ENCODE results near the gene CCN5.

The CCN5 gene

GRCh38 chr20:44709380-44709779, 5.8 kb upstream of the CCN5 start:
- no peak for TF ChIP-seq CTCF (IDR thresholded peaks at IDR 0.05; ENCODE audit: low read depth, low read length)
- no peak overlapping the region for H3K4me3 ChIP-seq (ENCODE audit: low read depth, low read length)

- TF ChIP-seq CTCF (IDR thresholded peaks at IDR 0.05; ENCODE audit: low read depth, low read length), result no peak
- H3K4me3 ChIP-seq (ENCODE audit: low read depth, low read length), result no peak overlapping the region
Observed at GRCh38 chr20:44709797-44710196, 5.4 kb upstream of the CCN5 start.

DNA sequence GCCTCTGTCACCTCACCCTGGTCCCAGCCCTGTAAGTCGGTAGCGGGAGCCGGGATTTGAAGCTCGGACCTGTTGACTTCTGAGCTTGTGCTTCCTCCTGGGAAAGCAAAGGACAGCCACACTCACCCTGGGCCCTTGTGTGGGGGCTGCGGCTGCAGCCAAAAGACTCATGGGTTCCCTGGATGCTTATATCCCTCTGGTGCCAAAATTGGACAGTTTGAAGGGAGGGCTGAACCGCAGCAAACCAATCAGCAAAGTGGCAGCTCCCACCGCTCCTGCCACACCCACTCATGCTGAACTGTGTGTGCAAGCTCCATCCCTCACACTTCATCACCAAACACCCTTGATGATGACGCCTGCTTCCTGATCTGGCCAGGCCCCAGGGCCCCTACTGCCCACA, 3.9 kb upstream of the CCN5 start:
- no peak for TF ChIP-seq CTCF (IDR thresholded peaks at IDR 0.05; ENCODE audit: low read depth, low read length)
- H3K4me3 ChIP-seq (ENCODE audit: low read depth, low read length), result no peak overlapping the region

DNA sequence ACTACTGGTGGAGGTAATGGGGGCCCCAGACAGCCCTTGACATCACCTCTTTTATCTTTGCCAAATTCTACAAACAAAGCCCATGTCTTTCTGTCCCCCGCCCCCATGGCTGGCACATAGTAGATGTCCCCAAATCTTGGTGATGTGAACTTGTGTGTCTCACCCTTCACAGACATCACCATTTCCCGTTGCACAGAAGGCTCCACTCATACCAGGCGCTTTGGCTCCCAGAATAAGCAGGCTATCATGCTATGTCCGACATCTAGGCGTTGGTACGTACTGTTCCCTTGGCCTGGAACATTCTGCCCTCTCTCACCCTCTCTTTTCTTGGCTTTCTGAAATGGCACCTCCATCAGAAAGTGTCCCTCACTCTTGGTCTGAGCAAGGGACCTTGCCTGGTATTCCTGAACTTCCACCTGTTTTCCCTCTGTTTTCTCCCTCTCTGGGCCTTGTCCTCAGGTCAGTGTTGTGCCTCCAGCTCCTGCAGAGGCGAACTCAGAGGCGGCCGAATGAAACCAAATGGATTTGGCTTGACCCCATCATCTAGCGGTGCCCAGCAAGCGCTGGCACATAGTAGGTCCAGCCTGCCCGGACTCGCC, 968 bp upstream of the CCN5 start:
- no peak for TF ChIP-seq CTCF (IDR thresholded peaks at IDR 0.05; ENCODE audit: low read depth, low read length)
- no peak overlapping the region for H3K4me3 ChIP-seq (ENCODE audit: low read depth, low read length)

DNA sequence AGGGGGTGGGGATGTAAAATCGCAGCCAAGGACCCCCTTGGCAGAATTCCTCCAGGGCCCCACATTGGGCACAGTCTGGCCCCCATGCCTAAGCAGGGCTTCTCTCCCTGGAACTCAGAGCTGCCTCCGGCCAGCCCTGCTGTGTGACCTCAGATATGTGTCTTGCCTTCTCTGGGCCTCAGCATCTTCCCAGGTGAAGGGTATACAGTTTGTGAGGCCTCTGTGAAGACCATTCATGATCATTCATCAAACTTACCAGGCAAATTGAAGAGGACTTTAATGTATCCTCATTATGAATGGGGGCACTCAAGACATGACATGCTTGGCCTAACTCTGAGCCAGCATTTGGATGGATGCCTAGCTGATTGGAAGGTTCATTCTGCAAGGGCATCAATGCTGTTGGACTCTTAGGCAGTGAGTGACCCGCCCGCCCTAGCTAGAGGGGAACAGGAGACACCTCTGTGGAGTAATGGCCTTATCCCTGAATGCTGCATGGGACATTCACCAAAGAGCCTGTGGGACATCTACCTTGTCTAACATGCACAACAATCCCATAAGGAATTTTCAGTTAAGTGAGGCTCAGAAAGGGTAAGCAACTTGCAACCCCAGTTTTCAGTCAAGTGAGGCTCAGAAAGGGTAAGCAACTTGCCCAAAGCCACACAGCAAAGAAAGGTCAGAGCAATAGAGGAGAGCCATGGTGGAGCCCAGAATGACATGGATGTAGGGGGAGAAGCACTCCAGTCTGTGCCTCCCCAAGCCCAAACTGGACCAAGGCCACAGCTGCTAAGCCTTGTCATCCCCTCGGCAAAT, 535 bp downstream of the CCN5 start:
- no peak overlapping the region for H3K4me3 ChIP-seq (ENCODE audit: low read depth, low read length)
- TF ChIP-seq CTCF (IDR thresholded peaks at IDR 0.05; ENCODE audit: low read depth, low read length), result no peak

DNA sequence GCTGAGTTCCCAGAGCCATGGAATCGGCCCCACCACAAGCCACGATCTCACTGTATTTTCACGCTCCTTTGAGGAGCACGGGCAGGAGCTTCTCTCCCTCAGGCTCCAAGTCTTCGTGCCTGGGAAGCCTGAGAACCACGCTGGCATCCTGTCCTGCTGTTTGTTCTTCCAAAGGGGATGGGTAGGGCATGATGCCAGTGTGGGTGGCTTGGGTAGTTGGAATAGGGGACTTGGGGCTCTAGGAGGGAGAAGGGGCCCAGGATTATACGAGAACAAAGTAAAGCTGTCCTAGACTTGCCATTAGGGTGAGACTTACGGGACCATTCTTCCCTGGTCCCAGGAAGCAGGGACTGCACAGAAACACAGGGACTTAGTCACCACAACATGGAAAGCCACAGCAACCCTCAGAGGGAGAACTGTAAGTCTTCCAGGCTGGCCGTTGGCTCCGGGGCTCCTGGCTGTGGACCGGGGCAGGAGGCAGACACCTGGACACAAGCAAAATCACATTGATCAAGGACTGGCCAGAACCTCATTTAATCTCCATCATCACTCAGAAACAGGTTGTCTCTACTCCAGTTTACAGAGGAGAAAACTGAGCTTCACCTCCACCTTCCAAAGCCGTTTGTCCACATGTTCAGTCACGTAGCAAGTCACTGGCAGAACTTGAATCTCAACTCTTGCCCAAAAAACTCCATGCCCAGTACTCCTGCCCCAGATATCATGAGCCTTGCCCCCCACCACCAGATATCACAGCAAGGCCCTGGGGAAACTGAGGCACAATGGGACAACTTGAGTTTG, 1.3 kb downstream of the CCN5 start:
- no peak overlapping the region for H3K4me3 ChIP-seq (ENCODE audit: low read depth, low read length)
- no peak for TF ChIP-seq CTCF (IDR thresholded peaks at IDR 0.05; ENCODE audit: low read depth, low read length)

DNA sequence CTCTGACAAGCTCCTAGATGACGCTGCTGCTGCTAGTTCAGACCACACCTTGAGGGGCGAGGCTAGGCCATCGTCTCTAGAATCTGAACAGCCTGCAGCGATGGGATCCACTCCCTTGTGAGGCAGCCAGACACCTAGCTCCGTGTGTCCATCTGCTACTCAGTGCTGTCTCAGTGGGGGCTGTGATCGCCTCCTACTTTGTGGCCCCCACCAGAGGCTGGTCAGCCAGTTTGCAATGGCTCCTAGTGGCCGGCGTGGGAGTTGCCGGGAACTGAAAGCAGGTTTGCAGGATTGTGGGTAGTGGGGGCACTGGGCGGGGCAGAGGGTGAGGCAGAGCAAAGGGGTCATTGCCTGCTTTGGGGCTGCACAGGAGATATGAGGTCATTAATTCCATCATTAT, 2.8 kb downstream of the CCN5 start:
- TF ChIP-seq CTCF (IDR thresholded peaks at IDR 0.05; ENCODE audit: low read depth, low read length), result peak; percentile 27; the same call in 1 of the 2 replicates
- no peak overlapping the region for H3K4me3 ChIP-seq (ENCODE audit: low read depth, low read length)

All from WI38 (cell line).